Activated naive CD4-positive, alpha-beta T cell (primary cell): ENCODE data around the gene CEP85.
"Not testable (repeated sequence)": the region's sequence is repeated elsewhere in the genome, so short reads cannot be mapped to it uniquely, and the experiment has no call there.

Source experiments
- DNase-seq, 4 experiments: peaks; one replicate each; lab custom pipeline; 2025; lab: John Stamatoyannopoulos, UW

CEP85 gene

DNA sequence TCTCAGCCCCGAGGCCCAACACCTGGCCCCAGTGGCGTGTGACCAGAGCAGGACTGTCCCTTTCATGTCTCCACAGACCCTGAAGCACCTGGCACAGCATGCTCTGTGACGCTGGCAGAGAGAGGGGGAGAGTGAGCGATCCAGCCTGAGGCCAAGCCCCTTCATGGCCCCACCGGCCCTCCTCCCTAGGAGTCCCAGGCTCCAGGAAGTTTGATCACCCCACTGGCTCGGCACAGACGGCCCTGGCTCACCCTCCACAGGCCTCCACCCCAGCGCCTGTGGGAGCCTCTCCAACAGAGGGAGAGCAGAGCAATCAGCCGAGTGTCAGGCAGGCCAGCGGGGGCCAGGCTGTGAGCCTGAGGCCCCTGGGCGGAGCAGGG lies 56.9 kb downstream of the CEP85 start:
- DNase-seq = no peak

DNA sequence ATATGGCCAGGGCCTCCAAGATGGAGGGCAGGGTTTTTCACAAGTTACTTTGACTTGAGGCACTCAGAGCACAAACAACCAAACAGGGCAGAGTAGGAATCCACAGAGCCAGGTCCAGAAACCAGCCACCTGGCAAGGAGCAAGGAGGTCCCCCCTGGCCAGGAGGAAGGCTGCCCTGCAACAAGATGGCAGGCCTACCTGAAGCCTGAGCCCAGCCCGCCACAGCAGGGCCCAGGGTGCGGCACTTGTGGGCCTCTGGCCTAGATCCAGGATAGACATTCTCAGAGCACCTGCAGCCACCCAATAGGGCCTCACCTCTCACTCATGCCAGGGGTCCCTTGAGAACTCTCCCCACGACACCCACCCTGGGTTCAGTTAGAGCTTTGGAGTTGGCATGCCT lies 57.4 kb downstream of the CEP85 start:
- no peak for DNase-seq

DNA sequence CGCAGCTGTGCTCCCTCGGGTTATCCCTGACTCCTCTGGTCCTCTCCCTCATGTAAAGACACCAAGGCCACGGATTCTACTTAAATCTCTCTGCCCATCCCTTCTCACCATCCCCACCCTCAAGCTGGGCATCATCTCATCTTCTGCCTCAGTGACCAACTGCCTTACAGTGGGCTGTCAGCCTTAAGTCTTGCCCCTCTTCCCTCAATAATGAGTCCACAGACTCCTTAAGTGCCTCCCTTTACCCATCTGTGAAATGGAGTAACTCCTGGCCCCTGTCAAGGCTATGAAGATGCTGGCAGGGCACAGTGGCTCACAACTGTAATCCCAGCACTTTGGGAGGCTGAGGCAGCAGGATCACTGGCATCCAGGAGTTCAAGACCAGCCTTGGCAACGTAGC lies 57.9 kb downstream of the CEP85 start:
- DNase-seq = no peak

DNA sequence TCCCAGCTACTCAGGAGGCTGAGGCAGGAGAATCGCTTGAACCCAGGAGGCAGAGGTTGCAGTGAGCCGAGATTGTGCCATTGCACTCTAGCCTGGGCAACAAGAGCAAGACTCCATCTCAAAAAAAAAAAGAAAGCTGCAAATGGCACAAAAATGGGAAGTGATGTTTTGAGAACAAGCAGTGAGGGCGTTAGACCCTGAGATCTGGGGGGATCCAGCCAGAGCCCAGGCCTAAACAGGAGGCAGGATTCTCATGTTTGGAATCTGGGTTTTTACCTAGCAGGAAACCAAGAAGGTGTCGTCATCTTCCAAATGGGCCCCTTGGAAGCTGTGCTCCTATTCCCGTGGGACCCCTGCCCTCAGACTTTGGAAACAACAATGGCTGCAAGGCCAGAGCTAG lies 58.7 kb downstream of the CEP85 start:
- not testable (repeated sequence) for DNase-seq

DNA sequence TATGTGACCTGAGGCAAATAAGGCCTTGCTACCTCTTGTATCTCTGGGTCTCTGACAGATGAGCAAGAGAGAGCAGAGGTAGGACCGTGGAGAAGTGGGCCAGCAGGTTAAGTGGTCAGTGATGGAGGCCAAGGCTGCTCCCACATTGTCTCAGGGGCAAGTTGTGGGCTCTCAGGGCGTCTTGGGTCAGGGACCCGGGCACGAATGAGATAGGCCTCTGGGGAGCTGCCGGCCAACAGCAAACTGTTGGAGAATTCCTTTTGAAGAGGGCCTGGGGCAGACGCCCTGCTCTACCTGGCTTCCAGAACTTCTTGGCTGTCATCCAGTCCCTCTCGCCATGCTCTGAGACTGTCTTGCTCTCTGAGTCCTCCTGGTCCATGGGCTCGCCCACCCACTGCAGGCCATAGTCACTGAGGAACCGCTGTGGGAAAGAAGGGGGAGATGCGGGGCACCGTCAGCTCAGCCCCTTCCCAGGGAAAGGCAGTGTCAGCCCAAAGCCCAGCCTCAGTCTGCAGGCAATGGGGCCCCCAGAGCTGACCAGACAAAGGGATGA lies 60.0 kb downstream of the CEP85 start:
- no peak for DNase-seq

DNA sequence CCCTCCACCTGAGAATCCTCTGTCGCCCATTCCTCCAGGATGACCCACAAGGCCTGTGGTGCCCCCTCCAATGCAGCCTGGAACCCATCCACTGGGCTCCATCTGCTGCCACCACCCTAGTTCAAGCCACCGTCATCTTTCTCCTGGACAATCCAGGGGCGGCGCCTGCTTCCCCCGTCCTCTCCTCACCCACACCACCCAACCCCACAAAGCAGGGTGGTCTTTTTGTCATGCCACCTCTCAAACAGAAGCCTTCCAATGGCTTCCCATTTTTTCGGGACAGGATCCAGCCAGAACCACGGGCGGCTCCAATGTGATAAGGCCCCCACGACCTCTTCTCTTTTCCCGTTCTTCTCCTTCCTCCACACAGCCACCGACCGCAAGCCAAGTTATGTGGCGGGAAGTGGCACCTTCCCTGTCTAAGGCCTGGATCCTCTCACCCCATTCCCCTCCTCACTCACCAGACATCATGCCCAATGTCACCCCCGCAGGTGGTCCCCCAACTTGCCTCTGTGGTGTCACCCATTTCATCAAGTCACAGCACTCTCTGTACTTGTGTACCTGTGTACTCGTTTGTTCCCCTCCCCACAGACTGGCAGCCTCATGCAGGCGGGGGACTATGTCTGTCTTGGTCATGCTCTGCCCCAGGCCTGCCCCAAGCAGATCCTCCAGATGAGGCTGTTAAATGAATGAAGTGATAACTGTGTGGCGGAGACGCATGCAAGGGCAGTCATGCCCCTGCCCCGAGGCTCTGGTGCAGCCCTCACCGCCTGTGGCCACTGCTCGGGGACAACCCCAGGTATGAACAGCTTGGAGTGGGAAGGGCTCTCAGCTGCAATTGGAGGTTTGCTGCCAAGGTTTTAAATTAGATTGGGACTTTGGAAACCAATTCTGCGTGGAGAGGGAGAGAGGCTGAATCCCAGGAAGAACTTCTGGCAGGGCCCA lies 61.5 kb downstream of the CEP85 start:
- no peak for DNase-seq

DNA sequence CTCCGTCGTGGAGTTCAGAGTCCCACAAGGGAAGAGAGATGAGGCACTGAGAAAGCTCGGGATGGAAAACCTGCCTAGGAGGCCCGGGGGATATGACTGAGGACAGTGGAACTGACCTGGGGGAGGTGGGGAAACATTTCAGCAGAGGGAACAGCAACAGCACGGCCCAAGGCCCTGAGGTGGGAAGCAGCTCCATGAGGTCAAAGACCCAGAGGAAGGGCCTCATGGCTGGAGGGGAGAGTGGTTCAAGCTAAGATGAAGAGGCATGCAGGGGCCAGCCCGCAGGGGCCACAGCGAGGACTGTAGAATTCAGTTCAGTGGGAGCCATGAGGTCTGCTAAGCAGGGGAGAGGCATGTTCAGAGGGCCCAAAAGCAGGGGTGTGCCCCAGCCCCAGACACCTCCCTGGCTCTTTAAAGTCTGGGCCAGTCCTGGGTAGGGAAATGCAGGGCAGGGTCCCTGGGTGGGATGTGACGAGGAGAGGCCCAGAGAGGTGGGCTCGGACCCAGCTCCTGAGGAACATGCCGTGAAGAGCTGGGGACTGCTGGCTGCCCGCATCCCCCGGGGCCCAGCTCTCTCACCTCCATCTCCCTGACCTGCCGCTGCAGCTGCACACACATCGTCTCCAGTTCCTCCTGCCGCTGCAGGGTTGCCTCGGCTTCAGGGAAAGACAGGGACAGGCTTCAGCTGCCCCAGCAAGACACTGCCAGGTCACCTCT lies 62.5 kb downstream of the CEP85 start:
- DNase-seq = no peak

DNA sequence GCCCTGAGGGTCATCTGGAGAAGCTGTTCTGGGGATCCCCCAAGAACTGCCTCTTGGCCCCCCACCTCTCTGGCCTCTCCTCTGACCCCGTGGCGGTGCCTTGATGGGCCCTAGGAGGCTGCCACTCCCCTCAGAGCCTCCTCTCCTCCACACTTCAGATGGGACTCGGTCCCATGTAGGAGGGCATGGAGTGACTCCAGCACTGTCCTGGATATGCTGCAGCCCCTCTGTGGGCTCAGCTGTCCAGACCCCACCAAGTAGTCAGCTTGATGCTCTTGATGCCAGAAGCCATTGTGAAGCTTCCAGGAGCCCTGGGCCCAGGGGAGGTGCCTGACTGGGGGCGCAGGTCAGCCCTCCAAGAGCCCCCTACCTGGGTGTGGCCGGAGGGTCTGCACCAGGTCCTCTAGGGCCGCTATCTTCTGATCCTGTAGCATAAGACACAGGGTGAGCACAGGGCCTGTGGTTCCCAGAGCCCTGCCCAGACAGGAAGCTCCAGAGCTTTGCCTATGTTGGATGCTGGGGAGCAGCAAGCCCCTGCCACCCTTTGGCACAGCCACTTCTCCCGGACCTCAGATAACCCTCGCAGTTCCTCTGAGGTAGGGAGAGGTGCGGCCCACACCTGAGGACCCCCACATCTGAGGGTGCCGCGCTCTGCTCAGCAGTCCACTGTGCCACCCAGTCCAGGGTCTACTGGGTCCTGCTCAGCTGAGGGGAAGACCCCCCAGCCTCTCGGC lies 63.2 kb downstream of the CEP85 start:
- DNase-seq = no peak

DNA sequence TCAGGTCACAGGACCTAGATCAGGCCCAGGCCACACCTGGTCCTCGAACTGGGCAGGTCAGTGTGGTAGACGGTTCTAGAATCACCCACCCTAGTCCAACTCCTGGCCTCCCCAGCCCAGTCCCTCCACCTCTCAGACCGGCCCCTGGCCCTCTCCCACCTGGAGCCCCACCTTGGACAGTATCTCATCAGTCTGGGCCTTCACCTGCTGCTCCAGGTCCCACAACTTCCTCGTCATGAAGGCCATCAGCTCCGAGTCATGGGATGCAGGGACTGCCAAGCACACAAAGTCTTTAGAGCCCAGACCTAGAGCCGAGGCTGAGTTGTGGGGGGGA lies 63.8 kb downstream of the CEP85 start:
- DNase-seq = no peak

DNA sequence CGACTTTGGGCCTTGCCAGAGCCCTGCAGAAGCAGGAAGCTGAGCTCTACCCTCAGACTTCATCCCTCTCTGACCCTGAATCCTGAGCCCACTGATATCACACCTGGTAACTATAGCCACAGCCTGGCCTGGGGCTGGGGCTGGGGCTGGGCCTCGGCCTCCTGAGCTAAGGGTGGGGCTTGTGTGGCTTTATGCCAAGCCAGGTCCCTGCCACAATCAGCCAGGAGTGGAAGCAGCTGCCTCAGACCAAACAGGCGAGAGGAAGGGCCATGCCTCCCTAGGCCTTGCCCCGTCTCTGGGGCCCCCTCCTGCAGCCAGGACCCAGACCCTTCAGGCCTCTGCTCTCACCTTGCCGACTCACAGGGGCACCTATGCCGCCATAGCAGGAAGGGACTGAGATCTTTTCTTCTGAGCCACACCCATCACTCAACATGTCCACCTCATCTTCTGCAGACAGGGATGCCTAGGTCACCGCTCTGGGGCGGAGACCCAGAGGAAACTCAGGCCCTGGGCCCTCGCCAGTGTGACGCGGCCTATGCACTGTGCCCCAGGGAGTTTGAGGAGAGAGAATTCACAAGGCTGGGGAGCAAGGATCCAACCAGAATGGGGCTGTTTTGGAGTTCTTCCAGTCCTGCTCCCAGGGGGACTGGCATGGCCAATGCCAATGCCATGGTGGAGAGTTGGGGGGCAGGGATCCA lies 66.7 kb downstream of the CEP85 start:
- no peak for DNase-seq

DNA sequence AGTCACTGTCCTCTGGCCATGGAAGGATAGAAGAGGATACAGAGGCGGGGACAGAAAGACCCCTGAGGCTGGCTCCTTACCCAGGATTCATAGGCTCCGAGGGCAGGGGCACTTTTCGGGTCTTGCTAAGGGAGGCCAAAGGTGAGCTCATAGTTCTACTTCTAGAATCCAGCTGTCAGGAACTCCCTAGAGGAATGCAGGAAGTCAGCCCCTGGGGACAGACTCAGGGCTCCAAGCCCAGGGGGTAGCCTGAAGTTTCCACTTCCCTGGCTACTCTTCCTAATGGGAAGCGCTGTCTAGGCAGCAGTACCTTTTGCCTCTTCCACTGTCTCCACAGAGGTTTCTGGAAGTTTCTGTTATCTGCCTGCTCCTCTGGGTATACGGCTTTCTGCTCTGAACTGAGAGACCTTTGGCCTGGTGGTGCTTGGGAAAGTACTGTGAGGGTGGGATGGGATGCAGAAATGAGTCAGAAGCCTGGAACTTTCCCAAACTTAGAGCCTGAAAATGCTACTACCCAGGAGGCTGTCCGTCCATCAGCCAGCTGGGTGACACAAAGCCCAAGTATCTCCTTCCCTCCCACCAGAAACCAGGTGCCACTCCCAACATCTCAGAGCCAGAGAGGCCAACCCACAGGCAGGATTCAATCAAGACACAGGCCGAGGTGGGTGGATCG lies 68.9 kb downstream of the CEP85 start:
- no peak for DNase-seq

DNA sequence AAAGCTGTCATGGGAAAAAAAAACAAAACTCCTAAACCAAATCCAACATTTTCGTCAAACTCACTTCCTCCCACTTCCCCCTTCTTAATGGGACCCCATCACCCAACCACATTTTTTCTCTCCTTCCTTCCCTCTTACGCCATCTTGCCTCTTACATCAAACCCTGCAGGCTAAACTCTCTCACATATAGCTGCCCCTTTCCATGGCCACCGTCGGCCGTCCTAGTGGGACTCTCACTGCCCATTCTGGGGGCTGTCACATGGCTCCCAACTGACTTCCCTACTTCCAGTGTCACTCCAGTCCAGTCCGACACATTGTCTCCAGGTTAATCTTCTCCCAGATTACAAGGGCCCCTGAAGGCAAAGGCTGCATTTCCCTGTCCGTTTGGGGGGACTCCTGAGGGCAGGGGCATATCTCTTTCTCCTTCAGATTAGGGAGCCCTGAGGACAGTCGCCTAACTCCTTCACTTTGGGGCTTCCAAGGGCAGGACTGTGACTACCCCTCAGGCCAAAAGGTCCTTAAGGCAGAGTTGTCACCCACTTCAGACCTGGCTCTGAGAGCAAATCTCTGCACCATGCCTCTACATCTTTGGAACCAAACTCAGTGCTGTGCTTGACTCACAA lies 71.8 kb downstream of the CEP85 start:
- no peak for DNase-seq

DNA sequence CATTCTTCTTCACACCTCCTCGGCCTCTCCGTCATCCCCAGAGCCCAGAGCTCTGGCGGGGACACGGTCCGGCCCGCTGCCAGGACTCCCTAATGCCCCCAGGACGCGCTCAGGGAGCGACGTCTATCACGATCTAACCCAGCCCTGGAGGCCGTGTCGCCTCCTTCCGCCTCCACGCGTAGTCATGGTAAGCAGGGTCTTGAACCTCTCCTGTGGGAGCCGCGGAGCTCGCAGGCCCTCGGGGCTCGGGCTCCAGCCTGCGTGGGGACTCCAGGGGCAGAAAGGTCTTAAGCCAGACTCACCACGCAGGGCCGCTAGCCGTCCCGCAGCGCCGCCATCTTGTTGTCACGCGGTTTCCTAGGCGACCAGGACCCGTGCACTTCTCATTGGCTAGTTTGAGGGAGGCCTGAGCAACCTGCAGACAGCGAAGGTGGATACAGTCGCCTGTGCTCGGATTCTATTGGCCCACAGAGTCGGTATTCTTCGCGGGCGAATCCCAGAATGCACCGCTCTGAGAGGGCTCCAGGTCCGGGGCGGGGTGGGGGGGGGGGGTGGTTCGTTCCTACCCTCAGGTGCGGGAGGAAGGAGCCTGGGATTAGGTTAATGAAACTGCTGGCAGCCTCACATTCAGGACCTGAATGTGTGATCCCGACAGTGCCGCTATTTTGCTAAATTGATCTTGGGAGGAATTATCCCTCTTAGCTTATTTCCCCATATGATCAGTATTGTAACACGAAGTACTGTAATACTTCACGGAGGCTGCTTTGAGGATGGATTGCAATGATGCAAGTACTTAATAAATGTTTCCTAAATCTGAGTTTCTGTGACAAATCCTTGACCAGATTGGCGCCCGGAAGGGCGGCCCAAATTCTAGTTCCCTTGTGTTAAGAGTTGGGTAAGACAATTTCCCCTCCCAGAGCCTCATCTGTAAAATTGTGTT lies 72.6 kb downstream of the CEP85 start, which contains the start of gene UBXN11:
TSS of gene UBXN11 (minus strand) at position 347 of the 940 bp plus-strand sequence. CDS start 3,753 bp downstream, outside the sequence.
- DNase-seq = peak; percentile 73 to 86 (median 80)

DNA sequence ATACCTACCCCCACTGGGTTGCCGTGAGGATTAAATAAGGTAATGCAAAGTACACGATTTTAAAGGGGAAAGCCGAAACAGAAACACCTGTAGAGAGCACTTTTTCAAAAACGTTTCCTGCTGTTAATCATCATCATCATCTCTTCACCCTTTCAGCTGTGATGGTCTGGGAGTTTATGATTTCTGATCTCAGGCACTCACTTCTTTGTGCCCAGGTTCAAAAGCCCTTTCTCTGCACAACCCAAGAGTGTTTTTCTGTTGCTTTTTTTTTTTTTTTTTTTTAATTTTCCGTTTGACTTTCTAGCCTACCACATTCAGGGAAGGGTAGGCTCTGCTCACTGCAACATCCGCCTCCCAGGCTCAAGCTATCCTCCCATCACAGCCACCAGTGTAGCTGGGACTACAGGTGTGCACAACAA lies 73.4 kb downstream of the CEP85 start:
- DNase-seq = no peak

DNA sequence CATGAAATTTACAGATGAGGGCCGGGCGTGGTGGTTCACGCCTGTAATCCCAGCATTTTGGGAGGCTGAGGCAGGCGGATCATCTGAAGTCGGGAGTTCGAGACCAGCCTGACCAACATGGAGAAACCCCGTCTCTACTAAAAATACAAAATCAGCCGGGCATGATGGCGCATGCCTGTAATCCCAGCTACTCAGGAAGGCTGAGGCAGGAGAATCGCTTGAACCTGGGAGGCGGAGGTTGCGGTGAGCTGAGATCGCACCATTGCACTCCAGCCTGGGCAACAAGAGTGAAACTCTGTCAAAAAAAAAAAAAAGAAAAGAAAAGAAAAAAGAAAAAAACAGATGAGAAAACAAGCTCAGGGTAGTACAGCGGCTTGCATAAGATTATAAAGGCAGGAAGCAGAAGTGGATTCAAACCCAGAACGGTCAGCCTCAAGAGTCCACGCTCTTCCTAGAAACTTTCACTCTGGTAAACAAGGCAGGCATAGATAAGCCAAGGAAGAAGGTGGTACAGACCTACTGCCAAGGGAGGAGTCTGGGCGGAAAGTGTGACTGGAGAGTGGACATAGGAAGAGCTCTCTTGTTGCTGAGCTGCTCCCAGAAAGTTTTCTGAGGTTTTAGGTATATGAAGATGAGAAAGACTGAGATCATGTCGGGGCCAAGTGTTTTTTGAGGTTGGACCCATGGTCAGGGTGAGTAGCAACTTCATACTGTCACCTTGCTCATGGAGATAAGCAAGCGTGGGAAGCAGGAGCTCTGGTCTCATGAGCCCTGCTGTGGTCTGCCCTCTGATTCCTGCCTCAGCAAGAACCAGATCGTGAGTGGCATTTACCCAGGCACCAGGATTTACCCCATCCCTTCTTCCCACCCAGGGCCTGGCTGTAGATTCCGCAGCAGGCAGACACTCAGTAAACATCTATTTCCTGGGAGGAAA lies 74.2 kb downstream of the CEP85 start:
- not testable (repeated sequence) for DNase-seq

DNA sequence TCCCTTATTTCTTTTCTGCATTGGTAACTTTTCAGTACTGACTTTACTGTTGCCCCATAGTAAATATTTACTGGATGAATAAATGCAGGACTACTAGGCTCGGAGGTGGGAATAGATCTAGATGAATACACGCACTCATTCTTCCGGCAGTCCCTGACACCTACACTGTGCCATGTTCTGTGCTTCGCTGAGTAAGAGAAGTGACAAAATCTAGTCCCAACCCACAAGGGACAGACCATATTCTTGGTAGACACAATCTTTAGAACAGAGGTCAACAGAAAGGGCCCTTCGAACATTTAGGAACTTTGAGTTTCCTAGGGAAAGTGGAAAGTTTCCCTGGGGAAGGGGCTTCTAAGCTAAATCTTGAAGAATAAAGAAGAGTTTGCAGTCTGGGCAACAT lies 80.5 kb downstream of the CEP85 start:
- no peak for DNase-seq

DNA sequence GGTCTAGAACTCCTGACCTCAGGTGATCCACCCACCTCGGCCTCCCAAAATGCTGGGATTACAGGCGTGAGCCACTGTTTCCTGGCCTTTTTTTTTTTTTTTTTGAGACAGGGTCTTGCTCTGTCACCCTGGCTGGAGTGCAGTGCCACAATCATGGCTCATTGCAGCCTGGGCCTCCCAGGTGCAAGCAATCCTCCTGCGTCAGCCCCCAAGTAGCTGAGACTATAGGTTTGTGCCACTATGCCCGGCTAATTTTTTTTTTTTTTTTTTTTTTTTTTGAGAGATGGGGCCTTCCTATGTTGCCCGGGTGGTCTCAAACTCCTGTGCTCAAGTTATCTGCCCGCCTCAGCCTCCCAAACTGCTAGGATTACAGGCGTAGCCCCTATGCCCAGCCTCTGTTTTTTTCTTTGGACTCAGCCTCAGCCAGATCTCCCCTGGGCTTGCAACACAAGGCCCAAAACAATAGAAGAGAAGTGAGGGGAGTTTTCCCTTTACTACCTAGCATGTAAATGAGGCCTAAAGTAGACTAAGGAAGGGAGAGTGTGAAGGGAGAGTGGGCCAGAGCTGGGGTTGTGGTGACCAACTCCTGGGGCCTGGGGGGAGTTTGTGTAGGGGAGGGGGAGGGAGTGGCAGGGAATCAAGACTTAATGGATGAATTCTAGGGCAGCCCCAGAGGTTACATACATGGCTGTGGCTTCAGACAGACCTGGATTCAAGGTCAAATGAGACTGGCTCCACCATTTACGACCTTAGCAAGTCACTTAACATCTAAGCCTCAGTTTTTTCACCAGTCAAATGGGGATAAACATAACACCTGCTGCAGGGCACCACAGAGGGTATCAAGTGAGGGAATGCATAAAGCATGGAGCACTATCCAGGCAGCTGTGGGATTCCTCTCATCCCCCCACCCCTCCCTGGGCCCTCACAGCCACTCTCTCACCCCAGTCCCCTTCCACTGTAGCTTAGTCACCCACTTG lies 82.2 kb downstream of the CEP85 start:
- no peak for DNase-seq
